Stimulated activated CD8-positive, alpha-beta memory T cell treated with anti-CD3 and anti-CD28 coated beads, Interleukin-7, amount 100 ng/mL, for 24 hours (primary cell): ENCODE measurements around the gene RND1.

Source experiments
- DNase-seq: peaks from one replicate; pipeline ENCODE4 v3.0.0-alpha.2; 2020; ENCODE audit warnings: low read depth

Gene RND1

DNA sequence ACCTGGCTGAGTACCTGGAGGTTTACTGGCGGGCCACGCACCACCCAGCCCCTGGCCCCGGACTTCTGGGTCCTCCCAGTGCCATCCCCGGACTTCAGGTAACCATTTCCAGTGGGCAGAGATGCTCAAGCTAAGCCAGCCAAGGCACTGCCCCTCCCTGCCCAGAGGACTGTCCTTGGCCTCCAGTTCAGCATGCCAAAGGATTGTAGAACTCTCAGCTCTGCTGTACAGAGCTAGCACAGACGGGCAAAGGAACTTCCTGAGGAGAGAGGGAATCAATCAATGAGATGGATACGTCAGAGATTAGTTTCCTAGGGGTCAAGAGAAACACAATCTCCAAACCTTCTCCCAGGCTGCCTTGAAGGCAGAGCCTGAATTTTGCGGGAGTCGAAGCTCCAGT is 38.6 kb downstream of the RND1 start:
- no peak for DNase-seq

DNA sequence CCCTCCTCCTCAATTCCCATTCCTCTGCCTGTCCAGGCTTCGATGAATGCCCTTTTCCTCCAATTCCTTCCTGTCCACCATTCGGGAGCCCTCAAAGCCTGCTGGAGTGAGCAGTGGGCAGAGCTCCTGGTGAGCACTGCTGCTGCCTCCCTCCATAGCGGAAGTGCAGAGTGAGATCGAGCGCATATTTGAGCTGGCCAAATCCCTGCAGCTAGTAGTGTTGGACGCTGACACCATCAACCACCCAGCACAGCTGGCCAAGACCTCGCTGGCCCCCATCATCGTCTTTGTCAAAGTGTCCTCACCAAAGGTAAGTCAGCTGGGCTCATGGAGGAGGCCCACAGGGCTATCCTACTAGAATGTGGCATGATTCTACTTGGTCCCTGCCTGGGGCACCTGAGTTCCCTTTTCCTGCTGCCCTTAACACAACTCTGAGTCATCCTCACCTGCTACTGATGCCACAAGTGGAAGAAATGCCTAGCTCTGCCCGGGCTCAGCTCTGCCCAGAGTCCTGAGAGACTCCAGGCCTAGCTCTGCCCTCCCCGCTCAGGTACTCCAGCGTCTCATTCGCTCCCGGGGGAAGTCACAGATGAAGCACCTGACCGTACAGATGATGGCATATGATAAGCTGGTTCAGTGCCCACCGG is 39.3 kb downstream of the RND1 start:
- DNase-seq: no peak

DNA sequence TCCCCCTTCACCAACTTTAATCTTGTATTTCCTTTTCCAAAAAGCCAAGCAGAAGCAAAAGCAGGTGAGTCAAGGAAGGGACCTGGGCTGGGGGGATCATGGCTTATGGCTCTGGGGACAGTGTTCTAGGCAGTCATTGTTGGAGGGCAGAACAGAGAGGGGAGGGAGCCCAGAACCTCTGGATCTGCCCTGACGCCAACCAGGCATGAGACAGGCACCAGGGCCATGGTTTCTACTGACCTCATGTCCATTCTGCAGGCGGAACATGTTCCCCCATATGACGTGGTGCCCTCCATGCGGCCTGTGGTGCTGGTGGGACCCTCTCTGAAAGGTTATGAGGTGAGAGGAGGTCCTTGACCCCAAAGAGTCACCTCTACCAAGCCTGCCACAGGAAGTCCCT is 40.8 kb downstream of the RND1 start:
- DNase-seq: no peak

DNA sequence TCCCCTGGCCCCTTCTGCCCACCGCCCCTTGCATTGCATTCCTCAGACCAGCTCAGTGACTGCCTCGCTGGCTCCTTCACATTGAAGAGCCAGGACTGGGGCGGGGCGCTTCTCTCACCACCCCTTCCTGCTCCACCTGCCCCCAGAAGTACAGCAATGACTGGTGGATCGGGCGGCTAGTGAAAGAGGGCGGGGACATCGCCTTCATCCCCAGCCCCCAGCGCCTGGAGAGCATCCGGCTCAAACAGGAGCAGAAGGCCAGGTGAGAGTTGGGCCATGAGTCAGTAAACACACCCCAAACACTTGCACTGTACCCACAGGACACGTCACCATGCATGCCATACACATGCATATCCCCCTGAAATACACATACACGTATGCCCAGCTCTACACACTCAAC is 41.6 kb downstream of the RND1 start:
- no peak for DNase-seq

DNA sequence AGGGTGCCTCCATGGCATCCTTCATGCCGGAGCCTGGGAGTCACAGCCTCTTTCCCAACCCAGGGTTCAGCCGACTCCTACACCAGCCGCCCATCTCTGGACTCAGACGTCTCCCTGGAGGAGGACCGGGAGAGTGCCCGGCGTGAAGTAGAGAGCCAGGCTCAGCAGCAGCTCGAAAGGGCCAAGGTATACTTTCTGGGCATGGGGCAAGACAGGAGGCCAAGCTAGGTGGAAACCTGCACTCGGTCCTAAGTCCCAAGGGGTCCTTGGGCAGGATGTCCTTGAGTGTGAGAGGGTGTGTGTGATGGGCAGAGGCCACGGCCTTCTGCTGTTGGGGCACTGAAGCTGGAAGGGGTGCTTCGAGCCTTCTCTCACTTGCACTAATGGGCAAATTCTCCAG is 42.4 kb downstream of the RND1 start:
- no peak for DNase-seq

DNA sequence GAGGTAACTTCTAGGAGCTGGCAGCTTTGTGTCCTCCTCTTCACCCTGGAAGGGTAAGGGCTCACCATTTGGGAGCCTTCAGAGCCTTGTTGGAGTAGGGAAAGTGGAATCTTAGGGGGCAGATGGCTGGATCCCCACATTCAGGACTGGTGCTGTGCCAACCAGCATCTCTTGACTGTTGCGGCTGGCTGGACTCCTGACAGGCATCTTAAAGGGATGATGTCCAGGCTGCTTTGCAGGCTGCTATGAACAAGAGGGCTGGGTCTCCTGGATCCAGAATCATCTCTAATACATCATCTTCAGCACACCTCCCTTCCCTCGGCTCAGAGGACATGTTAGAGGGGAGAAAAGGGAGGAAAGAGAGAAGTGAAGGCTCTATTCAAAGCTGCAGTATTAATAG is 43.0 kb downstream of the RND1 start:
- no peak for DNase-seq

DNA sequence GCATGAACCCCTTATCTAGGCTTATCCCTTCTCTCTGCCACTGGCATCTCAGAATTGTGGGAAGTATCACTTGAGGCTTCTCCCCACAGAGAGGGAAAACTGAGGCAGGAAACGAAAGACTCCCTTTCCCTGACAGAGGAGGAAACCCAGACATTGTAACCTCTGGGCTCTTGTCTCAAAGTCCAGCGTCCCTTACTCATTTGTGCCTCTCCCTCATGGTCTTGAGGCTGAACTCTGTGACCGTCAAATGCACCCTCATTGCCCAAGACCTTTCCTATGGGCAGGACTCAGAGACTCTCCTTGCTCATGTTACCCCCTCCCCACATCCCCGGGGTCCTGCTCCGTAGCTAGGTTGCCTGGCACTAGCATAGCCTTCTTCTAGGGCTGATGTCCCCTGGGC is 43.5 kb downstream of the RND1 start:
- DNase-seq: no peak

DNA sequence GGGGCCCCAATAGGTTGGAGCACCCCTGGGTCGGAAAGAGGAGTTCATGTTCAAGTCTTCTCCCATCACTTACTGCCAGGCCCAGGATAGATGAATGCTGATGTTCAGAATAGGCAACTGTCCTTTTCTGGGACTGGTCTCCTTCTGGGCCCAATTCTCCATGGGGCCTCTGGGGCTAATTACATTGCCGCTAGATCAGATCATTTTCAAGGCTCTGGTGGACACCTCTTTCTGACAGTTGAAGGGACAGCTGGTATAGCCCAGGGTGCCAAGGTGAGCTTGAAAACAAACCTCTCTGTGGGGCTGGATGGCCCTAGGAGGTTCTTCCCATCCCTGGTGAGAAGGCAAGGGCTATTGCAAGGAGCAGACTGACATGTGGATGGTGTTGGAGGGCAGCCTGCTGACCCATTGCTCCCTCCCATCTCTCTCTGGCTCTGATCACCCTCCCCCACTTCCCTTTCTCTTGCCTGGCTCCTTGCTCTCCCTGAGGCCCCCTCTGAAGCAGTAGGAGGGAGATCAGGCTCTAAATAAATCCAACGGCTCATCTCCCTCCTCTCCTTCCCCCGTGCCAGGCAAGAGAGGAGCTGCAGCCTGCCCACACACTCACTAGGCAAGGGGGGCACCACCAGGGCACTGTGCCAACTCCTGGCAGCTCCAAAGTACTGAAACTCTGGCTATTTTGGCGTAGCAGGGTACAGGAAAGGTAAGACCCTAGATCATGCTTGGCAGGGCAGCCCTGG is 45.5 kb downstream of the RND1 start:
- no peak for DNase-seq

DNA sequence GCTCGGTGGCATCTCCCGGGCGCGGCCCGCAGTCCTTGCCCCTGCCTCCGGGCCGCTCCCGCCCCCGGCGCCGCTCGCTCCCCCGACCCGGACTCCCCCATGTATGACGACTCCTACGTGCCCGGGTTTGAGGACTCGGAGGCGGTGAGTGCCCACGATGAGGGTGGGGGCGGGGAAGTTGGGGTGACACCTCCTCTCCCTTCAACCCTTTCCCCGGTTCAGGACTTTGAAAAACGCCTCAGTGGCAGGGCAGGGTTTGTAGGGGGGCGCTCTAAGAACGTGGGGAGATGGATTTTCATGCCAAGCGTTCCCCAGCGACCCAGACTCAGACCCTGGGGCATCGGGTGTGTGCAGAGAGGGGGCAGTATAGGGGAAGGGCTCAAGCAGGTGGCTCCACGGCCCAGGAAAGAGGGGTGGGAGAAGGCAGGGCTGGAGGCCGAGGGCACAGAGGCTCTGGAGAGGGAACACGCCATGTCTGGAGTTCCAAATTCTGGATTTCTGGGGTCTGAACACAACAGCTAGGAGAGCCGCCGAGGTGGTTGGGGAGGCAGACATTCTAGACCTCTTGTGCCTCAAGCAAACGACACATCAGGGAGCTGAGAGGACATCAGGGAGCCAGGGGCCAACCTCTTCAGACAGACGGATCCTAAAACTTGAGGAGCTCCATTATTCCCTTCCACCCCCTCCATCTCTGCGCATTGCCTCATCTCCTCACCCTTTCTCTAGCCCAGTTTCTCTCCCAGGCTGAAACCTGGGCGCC is 46.7 kb downstream of the RND1 start:
- DNase-seq: no peak

DNA sequence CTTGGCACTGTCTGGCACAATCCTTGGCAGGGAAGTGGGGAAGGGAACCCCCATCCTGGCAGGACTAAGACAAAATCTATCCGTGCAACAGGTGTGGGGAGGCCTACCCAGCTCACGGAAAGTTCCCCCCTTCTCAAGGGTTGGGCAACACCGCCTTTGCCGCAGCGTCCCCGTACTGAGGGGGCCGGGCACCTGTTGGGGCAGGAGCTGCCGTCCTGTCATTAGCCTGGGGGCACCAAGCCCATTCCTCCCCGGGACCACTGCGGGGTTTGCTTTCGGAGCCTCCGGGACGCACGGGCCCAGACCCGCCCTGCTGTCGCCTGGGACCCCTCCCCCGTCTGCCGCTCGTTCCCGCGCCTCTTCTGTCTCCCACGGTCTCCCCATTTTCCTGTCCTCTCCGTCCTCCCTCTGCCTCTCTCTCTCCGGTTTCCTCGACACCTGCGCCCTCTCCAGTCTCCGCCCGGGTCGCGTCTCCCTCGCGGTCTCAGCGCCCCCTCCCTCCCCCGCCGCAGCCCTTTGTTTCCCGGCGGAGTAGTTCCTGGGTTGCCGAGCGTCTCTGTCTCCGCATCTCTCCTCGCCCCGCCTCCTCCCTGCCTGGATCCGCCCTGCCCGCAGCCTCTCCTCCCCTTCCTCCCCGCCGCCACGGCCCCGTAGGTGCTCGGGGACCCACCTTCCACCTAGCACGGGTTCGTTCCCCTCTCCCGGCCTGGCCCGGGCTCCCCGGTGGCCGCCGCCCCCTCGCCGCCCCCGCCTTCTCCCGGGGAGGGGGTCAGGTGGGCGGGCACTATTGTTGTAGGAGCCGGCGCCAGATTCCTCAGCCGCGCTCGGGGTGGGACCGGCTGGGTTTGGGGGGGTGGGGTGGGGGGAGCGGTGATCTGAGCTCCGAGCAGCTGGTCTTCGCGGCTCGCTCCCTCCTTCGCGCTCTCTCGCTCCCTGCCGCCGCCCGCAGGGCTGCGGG is 47.5 kb downstream of the RND1 start, which contains the start of gene CACNB3:
Gene CACNB3 (plus strand): TSS at position 624 of the 958 bp plus-strand sequence. CDS start 434 bp downstream, outside the sequence.
- peak; percentile 46 for DNase-seq

DNA sequence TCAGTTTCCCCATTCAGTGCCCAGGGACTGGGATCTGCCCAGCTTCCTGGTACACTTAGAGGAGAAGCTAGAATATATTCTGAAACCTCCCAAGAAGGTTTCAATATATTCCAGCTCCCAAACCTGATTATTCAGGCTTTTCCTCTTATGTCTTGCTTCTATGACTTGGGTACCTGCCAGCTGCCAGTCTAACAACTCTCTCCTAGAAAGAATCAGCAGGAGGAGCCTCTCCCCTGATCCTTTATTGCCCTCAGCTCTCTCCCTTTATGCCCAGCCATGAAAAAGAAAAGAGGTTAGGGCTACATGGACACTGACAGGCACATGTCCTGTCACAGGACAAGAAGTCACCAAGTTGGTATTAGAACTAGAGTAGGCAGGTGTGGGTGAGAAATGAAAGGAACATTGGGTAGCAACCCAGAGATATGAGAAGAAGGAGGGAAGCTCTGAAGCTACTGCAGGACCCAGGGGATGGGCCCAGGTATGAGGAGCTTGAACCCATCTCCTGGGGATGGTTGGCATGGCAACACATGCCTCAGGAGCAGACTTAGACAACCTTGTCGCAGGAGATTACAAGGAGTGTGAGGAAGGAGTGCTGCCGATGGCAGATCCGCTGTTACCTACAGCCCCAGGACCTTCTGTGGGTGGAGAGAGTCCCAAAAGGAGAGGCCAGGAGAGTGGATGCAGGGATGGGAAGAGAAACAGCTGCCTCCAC is 49.4 kb downstream of the RND1 start:
- no peak for DNase-seq

DNA sequence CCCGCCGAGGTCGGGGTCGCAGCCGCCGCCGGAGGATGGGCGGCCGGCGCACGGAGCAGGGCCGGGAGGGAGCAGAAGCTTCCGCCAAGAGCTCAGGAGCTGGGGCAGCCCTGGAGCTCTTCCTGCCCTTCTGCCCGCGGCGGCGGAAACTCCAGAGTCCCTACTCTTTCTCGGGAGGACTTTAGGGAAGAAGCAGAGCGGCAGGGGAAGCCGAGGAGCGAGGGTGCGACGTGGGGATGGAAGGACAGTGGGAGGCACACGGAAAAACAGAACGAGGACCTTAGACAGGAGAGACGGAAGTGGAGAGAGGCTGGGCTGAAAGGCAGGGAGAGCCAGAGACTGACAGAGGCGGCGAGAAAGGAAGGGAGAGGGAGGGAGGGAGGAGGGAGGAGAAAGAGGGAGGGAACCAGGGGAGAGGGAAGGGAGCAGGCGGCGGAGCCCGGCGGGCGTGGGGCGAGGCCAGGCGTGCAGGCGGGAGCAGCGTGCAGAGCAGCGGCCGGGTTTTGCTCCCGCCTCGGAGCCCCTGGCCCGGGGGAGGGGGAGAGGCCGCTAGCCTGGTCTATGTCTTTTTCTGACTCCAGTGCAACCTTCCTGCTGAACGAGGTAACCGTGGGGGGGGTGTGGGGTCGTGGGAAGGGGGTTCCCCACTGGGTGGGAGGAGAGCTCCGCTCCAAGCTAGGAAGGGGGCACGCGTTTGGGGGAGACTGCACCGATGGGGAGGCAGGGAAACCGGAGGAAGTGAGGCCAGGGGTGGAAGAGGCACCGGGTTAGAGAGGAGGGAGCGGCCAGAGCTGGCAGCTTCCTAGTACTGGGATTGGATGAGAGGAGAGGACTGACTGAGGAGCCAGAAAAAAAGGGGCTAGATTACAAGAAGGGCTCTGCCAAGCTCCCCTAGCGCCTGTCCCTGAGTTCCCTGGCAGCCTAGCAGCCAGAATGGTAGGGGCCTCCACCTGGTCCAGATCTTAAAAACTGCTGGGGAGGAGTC is 50.3 kb downstream of the RND1 start:
- DNase-seq: no peak

DNA sequence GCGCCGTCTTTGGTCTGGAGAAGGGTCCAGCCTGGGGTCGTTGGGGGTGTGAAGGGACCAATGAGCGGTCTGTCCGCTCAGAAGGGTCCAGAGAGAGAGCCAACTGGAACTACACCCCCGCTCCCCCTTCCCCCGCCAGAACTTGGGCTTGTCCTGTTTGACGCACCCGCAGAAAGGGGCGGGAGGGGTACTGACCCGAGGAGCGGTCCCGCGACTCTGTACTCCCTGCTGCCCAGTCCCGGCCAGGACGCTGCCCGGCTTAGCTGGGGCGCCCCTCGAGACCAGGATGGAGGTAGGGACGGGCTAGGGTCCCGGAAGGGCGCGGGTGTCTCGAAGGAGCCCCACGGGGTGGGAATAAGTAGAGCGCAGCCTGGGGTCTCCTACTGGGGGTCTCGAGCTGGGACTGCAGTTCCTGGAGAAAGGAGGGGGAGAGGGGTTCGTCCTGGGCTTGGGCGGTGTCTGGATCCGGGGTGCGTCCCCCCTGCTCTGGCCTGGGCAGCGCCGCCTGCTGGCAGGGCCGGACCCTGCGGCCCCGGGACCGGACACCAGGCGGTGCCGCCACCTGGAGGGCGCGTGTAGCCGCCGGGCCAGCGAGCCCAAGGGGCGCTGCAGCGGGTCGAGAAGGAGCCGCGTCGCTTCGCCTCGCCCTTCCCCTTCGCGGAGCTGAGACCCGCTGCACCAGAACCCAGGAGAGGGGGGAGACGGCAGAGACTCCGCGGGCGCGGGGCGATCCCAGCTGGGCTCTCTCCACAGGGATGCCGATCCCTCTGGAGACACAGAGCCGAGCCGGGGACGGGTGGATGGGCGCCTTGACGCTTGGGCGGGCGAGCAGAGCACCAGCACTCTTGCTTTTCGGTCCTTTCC is 51.2 kb downstream of the RND1 start:
- DNase-seq: peak; percentile 54

DNA sequence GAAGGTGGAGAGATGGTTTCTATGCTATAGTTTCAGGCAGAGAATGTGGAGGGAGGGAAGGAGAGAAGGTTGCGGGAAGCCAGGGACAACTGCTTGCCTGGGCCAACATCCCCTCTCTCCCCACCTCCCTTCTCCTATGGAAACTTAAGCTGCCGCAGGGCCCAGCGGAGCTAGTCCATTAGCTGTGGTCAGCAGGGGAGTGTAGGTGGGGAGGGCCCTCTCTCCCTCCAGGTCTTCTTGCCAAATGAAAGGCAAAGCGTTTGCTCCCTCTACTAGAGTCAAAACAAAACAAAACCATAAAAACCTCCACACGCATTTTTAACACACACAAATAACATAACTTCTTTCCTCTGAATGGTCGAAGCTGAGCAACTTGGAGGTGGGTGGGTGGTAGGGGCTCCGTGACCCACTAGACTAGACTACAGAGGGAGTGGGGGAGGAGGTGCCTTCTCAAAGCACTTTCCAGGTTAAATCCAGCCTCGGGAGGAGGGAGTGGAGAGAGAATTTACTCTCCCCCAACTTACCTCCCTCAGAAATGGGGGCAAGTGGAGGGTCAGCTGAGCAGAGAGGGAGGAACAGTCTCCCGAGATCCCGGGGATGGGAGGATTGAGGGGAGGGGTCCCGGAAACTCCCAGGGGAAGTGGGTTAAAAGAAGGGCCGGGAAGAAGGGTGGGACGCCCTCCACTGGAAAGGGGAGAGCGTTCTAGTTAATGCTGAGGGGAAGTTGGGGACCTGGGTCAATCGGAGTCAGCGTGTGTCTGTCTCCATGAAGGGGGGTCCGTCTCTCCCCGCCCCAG is 52.0 kb downstream of the RND1 start:
- no peak for DNase-seq

DNA sequence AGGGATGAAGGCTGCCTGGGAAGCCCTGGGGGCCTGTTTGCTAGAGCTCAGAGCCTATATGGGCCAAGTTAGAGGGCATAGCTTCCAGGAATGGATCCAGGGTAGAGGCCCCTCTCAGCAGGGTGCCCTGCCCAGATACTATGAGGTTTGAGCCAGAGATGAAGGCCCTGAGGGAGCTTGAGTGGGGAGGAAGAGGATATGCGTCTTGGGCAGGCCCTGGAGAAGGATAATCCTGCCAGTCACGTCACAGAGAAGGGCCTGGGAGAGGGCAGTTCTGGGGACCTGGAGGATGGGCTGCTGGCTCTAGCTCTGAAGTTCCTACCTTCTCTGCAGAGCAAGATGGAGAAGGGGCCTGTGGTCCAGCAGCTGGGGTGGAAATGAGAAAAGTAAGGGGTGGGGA is 53.3 kb downstream of the RND1 start:
- no peak for DNase-seq

DNA sequence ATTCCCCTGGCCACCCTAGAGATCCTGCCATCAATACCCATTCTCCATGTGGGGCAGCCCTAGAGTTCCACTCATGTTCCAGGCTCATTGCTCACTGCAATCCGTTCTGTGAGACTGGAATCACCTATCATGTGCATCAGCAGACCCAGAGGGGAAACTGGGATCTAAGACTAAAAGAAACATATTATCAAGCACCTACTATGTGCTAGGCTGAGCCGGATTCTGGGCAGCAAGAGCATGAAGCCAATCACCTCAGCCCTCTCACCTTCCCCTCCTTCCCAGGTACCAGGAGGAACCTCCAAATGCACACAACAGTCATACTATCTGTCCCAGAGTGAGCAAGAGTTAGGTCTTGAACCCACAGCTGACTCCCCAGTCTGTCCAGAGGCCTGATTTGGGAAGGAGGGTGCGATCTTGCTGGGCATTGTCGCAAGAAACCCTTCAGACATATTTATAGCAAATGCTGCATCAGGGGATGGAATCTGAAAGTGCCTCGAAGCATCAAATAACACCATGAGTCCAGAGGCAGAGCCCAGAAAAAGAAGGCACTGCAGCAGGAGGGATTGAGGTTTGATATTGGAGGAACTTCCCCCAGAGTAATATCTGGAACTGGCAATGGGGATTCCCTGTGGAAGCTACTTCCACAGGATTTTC is 54.1 kb downstream of the RND1 start:
- no peak for DNase-seq

DNA sequence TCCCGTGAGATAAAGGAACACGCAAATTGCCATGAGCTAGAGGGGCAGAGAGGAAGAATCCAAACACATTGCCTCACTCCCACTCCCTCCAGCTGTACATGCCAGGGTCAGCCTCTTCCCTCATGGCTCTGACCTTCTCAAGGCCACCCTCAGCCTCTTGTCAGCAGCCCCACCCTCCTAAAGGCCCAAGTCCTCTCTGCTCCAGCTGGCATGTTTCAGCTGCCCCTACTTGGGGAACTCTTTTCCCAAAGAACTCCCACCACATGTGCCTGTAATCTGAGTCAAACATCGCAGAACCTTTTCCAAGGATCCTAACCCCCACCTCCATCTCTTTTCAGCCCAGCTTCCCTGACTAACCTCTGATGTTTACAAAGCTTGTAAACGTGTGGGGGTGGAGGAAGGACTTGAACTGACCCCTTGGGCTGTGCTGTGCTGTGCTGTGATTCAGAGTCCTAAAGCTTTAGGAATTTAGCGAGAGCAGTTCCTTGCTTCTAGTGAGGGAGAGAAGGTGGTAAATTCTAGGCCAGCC is 54.7 kb downstream of the RND1 start:
- no peak for DNase-seq
